ENCODE data around the gene RASEF.
"Not testable (repeated sequence)": the region's sequence is repeated elsewhere in the genome, so short reads cannot be mapped to it uniquely, and the experiment has no call there.

RASEF gene

GRCh38 chr9:82969291-82969690, 93.7 kb downstream of the RASEF start:
- no peak for DNase-seq

GRCh38 chr9:82968816-82969215, 94.1 kb downstream of the RASEF start:
- DNase-seq: no peak

GRCh38 chr9:82968388-82968787, 94.6 kb downstream of the RASEF start:
- DNase-seq: no peak

GRCh38 chr9:82961504-82962125, 101.3 kb downstream of the RASEF start:
- DNase-seq: peak; percentile 80 to 99 (median 91)

- DNase-seq: peak; percentile 24 to 96 (median 77)
These were observed 105.2 kb downstream of the RASEF start for GRCh38 chr9:82957529-82958379.

GRCh38 chr9:82949203-82949602, 113.7 kb downstream of the RASEF start:
- DNase-seq: no peak

GRCh38 chr9:82940376-82940775, 122.6 kb downstream of the RASEF start:
- no peak for DNase-seq

GRCh38 chr9:82939451-82939850, 123.5 kb downstream of the RASEF start:
- no peak for DNase-seq

- DNase-seq: peak in 2 of 3 experiments; percentile 15 to 53
These were observed 124.3 kb downstream of the RASEF start for GRCh38 chr9:82938426-82939218.

- not testable (repeated sequence) for DNase-seq
These were observed 126.4 kb downstream of the RASEF start for GRCh38 chr9:82936561-82936960.

GRCh38 chr9:82934949-82935348, 128.0 kb downstream of the RASEF start:
- DNase-seq: peak in 1 of 3 experiments; percentile 35

- DNase-seq: not testable (repeated sequence)
These were observed 128.9 kb downstream of the RASEF start for GRCh38 chr9:82934025-82934424.

GRCh38 chr9:82930116-82930515, 132.8 kb downstream of the RASEF start:
- peak in 1 of 3 experiments; percentile 38 for DNase-seq
